GM12892 (cell line): ENCODE measurements around the gene SERPINB10.

Experiments used
- POLR2A ChIP-seq: IDR thresholded peaks from 2 replicates; pipeline ENCODE4 v1.6.1; 2011; ENCODE audit warnings: low read depth, low read length, control low read depth
- POLR2AphosphoS5 ChIP-seq: IDR thresholded peaks from 2 replicates; pipeline ENCODE4 v1.6.1; 2011; ENCODE audit warnings: low read depth, low read length, control low read depth

- no peak for TF ChIP-seq POLR2A
- no peak for TF ChIP-seq POLR2AphosphoS5
Measured at GRCh38 chr18:63980896-63981460, 73.2 kb downstream of the SERPINB10 start.
